Astrocyte (in vitro differentiated cells and primary cell): ENCODE data around the gene TMPRSS9.

ENCODE experiments used
- CTCF ChIP-seq: IDR thresholded peaks from 2 replicates; pipeline ENCODE4 v1.5.1; 2011; ENCODE audit warnings: low read depth, mild to moderate bottlenecking, inconsistent platforms, low read length, moderate library complexity; ENCODE audit not compliant: insufficient read depth
- EZH2 ChIP-seq: IDR thresholded peaks from 2 replicates; pipeline ENCODE4 v1.6.1; 2012; ENCODE audit warnings: mild to moderate bottlenecking, low read length, inconsistent platforms; ENCODE audit not compliant: insufficient read depth

- TF ChIP-seq CTCF, result no peak
- no peak for TF ChIP-seq EZH2
Measured at GRCh38 chr19:2441096-2441752, 81.2 kb downstream of the TMPRSS9 start.
